Dermis blood vessel endothelial cell (primary cell): ENCODE measurements around the gene TNFAIP1. TPM values are rescaled to one million over a fixed set of nuclear protein-coding genes. Genes with fewer than 3 reads are reported as not detected.
A peak's percentile ranks its signal among the peaks of the same experiment; 100 is the strongest.
"Not testable (repeated sequence)": the region's sequence is repeated elsewhere in the genome, so short reads cannot be mapped to it uniquely, and the experiment has no call there.

ENCODE experiments used
- DNase-seq: peaks from one replicate; pipeline ENCODE4 v3.0.0; 2010
- total RNA-seq: library from RNA; depleted of rRNA; stranded (reverse); fragments of >200 nt; gene quantifications from 2 replicates; pipeline ENCODE4 v1.2.3, GENCODE V29; 2014

Gene TNFAIP1
- total RNA-seq, 1 donor from 2014 or later: 107 TPM

DNA sequence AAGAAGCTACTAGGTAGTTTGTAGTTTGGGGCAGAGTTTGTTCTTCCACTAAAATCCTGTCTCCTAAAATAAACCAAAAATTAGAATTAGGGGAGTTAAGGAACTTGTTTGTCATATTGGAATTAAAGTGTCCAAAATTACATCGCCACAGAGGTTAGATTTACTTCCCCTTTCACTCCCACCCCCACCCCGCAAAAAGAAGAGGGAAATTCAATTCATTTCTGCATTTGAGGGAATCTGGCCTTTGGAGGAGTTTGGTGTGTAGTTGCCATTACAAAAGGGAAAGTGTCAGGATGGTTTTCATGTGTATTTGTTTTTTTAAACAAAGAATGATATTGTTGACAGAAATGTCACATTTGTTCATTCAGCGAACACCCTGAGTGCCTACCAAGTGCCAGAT, 10.8 kb upstream of the TNFAIP1 start:
- no peak for DNase-seq

DNA sequence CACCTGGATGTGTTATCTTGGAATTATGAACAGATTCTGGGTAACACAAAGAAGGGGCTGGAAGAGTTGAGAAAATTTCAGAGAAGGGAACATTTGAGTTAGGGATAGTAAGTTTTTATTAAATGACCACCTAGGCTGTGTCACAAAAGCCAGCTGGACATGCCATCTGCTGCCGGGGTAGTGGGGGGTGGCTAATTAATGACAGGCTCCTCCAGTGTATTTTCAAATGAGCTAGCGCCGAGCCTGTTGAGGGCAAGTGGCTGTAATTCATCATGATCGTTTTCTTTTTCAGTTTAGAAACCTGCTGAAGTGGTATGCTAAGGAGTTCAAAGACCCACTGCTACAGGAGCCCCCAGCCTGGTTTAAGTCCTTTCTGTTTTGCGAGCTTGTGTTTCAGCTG, 10.3 kb upstream of the TNFAIP1 start:
- DNase-seq: no peak

DNA sequence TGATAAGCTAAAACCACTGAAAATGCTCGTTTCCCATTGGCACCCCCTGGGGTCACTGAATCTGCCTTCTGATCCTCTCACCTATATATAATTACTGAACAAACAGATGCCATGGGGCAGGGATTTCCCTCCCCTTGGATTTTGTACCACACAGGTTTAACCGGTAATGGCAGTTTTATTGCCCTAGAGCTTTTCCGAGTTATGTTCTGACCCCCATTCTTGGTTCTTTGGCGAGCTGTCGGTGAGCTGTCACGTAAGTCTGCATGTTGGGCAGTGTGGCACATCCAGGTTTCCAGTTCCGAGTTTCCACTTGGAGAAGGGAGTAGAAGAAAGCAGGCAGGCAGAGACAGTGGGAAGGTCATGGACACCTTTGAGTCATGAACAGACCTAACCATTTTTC, 9.4 kb upstream of the TNFAIP1 start:
- DNase-seq: no peak

DNA sequence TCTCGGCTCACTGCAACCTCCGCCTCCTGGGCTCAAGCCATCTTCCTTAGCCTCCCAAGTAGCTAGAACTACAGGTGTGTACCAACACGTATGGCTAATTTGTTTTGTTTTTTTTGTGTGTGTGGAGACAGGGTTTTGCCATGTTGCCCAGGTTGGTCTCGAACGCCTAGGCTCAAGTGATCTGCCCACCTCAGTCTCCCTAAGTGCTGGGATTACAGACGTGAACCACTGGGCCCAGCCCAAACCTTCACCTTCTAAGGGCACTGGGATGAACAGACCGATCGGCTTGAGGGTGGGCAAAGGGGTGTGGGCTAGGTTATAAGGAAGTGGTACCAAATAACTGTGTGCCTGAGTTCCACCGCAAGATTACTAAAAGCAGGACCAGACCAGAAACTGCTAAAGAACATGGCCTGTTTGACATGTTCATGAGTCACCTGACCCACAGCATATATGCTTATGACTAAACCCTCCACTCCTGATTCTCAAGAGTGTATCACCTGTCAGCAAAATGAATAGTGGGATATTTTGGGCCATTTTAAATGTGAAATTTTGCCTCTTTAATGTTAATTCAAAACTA, 8.4 kb upstream of the TNFAIP1 start:
- DNase-seq: no peak

DNA sequence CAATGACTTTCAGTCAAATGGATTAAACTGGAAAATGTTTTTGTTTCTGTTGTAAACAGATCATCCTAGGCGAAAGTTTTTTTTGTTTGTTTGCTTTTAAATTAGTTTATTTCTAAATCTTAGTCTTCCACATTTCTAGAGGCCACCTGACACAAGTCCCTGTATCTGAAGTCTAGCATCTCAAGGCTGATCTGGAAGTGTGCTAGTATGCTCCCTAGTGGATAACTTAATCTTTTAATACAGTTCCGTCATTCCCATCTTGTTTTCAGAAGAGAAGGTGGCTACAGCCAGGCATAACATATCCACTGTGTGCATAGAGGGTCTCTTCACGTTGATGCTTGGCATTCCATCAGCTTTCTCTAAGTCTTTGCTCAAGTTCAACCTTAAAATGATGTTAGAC, 7.9 kb upstream of the TNFAIP1 start:
- DNase-seq: no peak

DNA sequence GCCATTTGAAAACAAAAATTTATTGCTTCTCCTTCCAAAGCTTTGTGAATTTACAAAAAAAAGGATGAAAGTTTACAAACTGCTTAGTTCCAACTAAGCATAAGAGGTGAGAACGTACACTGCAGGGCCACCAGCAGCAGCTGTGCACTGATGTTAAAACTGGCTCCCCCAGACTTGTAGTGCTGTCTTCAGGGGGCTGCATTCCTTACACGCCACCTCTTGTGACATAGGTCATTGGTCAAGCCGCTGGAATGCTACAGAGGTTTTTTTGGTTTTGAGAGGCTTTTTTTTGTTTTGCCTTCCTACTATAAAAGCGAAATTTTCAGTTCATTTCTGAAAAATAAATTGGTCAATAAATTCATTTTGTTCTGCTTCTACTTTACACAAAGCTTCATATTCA, 7.2 kb upstream of the TNFAIP1 start:
- no peak for DNase-seq

DNA sequence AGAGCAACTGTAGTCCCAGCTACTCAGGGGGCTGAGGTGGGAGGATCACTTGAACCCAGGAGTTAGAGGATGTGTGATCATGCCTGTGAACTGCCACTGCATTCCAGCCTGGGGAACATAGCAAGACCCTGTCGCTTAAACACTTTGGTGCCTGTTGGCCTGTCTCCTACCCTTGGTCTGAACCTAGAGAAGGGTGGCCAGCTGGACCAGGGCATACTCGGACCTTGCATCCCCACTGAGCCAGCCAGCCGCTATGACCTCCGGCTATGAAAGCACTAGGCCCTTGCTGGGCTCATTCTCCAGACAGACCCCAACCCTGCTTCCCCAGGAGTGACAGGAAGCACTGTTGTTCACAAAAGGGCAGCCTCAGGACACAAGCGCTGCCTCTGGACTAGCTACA, 4.9 kb upstream of the TNFAIP1 start:
- DNase-seq: no peak

DNA sequence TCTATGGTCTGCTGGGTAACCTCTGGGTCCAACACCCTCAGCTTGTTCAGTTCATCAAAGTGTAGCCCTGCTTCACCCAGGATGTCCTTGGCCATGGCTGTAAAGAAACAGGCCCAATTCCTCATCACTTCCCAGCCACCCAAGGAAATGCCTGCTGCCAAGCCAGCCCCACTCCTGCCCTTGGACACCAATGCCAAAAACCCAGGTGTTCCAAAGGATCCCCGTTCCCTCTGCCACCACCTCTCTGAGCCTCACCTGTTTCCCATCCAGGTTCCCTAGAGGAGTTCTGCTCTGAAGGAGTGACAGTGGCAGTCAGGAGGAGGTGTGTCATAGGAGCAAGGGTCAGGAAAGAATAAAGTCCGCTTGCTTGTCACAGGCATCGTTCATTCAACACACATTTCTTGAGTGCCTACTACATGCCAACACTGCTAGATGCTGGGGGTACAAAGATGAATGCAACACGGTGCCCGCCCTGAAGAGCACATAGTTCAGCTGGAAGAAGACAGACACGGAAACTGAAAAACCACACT, 3.6 kb upstream of the TNFAIP1 start:
- no peak for DNase-seq

DNA sequence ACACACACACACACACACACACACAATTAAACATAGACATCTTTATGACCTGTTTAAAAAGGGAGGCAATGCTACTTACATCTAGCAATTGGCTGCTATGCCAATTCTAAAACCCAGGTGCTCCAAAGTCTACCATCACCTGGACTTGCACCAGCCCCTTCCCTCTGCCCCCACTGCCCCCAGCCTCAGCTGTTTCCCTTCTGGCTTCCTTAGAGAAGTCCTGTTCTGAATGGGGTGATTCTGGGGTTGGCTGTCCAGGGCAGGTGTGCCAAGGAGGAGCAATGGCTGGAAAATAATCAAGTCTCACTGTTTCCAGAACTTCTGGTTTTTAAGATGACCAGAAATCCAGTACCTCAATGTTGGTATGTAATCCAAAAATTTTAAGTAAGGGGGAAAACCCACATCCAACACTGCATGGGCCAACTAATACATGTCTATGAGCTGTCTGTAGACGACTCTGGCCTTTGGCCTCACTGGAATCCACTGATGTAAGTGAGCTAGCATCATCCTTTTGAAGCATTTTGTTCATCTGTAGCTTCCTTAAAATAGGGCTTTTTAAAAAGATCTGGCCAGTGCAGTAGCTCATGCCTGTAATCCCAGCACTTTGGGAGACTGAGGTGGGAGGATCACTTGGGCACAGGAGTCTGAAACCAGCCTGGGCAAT, 2.3 kb upstream of the TNFAIP1 start:
- DNase-seq: no peak

DNA sequence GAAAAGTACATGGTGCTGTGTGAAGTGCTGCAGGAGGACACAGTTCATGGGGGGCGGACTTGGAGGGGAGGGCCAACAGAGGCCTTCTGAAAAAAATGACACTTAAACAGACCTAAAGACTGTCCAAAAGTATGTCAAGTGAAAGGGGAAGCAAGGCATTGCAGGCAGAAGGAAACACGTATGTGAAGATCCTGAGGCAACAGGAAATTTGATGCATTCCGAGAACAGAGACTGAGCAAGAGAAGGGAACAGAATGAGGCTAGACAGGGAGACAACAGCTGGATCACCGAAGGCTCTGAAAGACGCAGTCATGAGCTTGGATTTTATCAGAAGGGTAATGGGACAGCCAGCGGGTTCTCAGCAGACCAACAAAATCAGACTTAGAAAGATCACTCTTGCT, 1.4 kb upstream of the TNFAIP1 start:
- peak; percentile 56 for DNase-seq

DNA sequence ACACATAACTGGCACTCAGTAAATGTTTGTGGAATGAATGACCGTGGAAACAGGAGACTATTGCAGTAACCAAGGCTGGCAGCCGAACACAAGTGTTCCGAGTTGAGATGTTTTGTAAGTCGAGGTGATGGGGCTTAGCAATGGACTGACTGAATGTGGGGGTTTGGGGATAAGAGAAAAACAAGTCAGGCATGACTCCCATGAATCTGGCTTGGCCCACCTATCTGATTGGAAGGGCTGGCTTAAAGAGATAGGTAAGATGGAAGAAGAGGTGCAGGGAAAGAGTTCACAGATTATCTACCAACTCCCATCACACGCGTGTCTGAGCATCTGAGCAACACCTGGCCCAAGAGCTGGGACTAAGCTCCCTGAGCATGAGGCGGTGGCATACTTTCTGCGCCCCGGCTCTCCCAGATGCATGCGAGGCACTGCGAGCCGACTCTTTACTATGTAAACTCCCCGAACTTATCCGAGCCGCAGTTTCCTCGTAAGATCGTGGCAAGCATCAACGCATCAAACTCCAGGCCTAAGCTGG, 828 bp upstream of the TNFAIP1 start:
- no peak for DNase-seq

DNA sequence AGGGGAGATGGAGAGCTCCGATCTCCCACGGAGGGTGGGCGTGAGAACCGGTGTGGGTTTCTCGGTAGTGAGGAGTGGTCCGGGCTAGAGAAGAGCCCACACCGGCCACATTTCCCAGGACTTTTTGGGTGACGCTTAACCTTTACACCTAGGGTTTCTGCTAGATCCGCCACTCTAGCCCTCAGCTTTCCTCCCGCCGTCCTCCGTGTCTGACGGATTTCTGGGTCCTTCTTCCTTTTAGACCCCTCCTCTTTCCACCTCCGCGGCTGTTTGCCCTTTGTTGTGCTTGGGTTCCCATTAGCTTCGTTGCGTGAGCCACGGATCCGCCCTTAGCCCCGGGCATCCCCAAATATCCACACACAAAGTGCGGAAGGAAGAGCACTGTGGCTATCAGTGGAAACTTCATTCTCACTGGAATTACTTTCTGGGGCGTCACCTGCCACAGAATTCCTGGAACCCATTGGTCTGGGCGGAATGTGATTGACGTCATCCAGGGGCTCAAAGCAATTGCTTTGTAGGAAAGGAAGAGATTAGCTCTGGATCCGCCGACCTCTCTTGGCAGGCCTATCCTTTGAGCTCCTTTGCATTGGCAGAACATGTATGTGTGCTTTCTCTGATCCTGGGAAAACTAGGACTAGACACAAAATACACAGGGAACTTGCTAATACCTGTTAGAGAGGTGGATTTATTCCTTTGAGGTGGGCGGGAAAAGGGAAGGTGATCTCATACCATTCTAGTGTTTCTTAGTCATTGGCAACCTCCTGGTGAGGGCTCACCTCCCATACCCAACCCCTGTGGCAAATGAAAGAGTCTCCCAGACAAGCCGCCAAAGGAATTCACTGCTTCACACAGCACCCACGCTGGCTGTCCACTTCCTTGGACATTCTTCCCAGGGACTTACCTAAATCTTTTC, 654 bp downstream of the TNFAIP1 start:
- peak; percentile 96 for DNase-seq

DNA sequence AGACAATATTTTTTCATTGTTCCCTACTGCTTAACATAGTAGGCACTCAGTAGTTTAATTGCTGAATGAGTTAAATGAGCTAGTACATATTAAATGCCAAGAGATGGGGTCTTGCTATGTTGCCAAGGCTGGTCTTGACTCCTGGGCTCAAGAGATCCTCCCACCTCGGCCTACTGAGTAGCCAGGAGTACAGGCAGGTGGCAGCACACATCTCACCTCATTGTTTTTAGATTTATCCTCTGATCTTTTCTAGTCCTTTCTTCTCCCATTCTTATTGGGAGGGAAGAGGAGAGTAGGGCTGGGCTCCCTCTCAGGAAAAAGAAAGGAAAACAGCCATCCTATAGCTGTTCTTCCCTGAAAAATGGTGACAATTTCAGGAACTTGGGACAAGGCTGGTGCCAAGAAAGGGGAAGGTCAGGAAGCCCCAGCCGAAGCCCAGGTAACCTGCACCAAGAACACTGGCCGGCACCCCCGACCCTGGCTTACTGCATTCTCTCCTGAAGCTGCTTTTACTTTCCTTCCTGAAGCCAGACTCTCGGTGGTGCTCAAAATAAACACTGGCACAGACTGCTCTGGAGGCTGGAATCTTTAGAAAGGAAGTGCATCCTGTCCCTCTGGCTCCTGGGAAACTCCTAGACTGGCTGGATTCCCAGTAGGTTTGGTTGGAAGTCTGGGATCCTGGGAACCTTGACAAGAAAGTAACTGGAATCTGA, 2.7 kb downstream of the TNFAIP1 start:
- peak; percentile 89 for DNase-seq

DNA sequence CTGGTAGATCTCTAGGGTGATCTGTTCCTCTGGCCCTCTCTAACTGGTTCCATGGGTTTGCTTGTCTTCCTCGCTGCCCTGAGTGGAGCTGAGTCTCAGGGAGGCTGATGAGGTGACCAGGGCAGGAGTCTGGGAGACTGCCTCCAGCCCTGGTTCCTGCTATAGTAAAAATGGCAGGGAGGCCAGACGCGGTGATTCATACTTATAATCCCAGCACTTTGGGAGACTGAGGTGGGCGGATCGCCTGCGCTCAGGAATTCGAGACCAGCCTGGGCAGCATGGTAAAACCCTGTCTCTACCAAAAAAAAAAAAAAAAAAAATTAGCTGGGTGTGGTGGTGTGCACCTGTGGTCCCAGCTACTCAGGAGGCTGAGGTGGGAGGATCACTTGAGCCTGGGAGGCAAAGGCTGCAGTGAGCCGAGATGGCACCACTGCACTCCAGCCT, 3.2 kb downstream of the TNFAIP1 start:
- DNase-seq: not testable (repeated sequence)

DNA sequence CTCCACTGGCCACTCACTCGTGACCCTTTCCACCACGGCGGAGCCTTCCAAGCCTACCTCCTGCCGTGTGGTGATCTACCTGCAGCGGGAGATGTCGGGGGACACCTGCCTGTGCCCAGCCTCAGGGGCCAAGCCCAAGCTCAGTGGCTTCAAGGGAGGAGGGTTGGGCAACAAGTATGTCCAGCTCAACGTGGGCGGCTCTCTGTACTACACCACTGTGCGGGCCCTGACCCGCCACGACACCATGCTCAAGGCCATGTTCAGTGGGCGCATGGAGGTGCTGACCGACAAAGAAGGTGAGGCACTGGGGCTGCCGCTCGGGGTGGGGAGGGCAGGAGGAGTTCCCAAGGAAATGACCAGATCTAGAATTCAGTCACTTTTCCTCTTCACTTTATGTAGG, 3.9 kb downstream of the TNFAIP1 start:
- no peak for DNase-seq

DNA sequence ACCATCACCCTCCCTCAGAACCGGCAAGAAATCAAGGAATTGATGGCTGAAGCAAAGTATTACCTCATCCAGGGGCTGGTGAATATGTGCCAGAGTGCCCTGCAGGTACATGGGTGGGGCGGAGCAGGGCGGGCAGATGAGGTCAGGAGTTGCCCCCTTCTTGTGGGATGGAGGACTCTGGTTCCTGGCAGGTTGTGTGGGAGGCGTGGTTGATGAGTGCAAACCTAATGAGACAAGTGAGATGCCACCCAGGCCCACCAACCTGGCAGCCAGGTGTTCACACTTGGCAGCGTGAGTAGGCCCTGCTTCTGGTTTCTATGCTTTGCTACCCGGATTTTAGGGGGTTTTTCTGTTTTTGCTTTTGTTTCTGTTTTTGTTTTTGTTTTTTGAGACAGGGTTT, 4.8 kb downstream of the TNFAIP1 start:
- DNase-seq: no peak

DNA sequence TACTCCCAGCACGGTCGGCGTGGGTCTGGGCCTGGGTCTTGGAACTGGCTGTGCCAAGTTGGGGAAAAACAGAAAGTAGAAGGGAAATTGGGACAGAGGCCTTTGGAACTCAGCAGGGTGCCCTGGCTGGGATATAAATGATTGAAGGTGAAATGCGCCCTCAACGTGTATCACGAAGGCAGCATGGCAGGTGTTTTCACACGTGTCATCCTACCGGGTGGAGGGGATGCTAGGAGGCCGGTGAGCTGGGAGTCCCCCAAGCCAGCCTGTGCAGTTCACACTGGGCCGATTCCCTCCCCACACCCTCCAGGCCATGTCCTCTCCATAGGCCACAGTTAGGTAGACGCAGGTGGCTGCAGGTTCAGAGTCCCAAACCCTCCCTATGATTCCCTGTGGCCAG, 6.0 kb downstream of the TNFAIP1 start:
- no peak for DNase-seq

DNA sequence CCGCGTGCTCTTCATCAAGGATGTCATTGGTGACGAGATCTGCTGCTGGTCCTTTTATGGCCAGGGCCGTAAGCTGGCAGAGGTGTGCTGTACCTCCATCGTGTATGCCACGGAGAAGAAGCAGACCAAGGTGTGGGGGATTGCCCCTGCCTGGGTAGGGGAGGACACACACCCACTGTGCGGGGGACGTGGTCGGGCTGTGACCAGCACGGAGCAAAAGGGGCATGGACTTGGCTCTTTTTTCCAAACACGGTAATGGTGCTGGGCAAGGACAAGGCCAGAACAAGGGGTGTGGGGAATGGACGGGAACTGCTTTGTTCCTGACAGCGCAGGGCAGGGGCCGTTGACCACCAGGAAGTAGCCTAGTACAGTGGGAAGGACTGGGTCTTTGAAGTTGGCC, 6.8 kb downstream of the TNFAIP1 start:
- DNase-seq: no peak

DNA sequence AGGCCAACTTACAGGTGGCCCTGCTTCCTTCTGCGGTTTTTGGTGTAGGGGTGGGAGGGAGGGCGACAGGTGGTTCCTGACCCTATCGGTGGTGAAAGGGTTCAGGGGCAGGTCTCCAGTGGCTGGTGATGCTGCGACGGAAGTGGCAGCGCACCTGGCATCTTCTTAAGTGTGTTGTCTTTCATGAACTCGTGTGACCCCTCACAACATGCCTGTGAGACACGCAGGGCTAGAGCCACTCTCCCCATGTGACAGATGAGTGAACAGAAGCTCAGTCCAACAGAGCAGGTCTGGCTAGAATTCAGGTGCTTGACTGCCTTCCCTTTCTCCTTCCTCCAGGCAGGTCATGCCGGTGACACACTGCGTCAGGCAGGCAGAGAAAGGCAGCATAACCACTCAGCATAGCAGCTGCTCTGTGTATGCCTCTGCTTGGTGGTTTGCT, 8.0 kb downstream of the TNFAIP1 start:
- no peak for DNase-seq

DNA sequence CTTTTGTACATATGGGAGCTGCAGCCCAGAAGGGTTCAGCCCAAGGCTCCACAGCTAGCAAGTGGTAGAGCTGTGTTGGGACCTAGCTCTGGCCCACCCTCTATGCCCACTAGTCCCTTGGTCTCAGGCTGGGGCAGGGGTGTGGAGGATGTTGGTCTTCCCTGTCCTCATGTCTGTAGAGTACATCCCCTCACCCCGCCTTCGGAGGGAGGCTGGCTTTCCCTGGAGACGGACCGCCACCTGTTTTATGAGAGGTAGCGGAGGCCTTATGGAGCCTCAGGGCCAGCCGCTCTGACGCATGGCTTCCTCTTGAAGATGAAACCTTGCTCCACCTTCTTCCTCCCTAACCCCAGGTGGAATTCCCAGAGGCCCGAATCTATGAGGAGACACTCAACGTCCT, 8.4 kb downstream of the TNFAIP1 start:
- DNase-seq: no peak

DNA sequence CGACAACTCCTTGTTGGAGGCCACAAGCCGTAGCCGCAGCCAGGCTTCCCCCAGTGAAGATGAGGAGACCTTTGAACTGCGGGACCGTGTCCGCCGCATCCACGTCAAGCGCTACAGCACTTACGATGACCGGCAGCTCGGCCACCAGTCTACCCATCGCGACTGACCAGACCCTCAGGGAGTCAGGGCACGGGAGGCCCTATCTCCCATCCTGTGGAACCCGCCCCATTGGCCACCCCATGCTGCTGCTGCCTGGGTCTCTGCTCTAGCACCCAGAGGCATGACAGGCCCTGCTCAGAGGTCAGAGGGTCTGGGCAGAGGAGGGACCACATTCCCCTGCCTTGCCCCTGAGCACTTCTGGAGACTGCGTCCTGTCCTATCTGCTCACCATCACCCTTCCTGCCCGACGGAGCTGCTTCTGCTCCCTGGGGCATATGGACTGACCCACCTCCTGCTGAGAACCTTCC, 8.9 kb downstream of the TNFAIP1 start:
- no peak for DNase-seq

DNA sequence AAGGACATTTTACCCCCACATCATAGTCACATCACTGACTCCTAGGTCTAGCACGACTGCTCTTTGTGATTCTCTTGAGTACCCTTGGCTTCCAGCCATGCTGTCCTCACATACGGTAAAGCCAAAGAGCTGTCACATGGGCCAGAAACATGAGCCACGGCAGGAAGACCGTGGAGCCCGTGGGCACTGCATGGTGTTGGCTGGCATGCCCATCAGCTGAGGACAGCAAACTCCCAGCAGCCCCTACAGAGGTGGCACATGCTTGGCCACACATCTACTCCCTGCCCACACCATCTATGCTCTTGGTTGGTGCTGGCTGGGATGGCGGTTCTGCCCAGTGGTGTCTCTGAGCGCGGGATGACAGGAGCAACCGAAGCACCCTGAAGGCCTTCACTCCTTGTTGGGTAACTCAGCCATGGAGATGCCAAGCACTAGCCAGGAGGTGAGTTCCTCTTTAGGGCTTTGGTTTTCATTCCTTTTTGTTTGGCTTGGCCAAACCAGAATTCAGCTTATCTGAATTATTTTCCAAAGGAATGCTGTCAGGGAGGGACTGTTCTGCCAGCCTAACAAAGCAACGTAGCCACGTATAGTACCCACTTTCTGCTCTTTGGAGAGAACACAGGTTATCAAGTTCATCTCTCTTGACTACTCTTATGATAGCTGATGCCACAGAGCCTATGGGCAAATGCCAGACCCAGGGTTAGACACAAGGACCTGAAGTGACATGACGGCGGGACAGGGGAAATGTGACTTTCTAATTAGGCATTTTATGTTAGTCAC, 10.0 kb downstream of the TNFAIP1 start:
- peak; percentile 40 for DNase-seq
